Astrocyte (in vitro differentiated cells and primary cell): ENCODE data around the gene ZNF254. TPM values are rescaled to one million over a fixed set of nuclear protein-coding genes. Genes with fewer than 3 reads are reported as not detected.

Experiments used
- DNase-seq: peaks from one replicate; pipeline ENCODE4 v3.0.0-alpha.2; 2010; ENCODE audit warnings: low read depth
- FAIRE-seq: peaks from 2 replicates; lab custom pipeline; 2011; peaks lifted over from hg19 to GRCh38; lab: Jason Lieb, UNC
- H2AFZ ChIP-seq: 2 replicates; pipeline ENCODE4 v1.6.0; 2012; ENCODE audit warnings: low read depth, low read length, inconsistent platforms
- H3K27ac ChIP-seq: 2 replicates; pipeline ENCODE4 v1.5.1; 2011; ENCODE audit warnings: low read depth, low read length, inconsistent platforms
- H3K27me3 ChIP-seq: 2 replicates; pipeline ENCODE4 v1.6.0; 2011; ENCODE audit warnings: low read length, inconsistent platforms; ENCODE audit not compliant: insufficient read depth
- H3K36me3 ChIP-seq: 2 replicates; pipeline ENCODE4 v1.5.1; 2011; ENCODE audit warnings: low read length, inconsistent platforms; ENCODE audit not compliant: insufficient read depth
- H3K4me1 ChIP-seq: 2 replicates; pipeline ENCODE4 v1.5.1; 2011; ENCODE audit warnings: low read length, inconsistent platforms; ENCODE audit not compliant: insufficient read depth
- H3K4me2 ChIP-seq: 2 replicates; pipeline ENCODE4 v1.6.0; 2012; ENCODE audit warnings: low read length, inconsistent platforms
- H3K4me3 ChIP-seq: 2 replicates; pipeline ENCODE4 v1.5.1; 2011; ENCODE audit warnings: low read depth, mild to moderate bottlenecking, low read length, inconsistent platforms; ENCODE audit not compliant: insufficient read depth
- H3K79me2 ChIP-seq: 2 replicates; pipeline ENCODE4 v1.6.0; 2012; ENCODE audit warnings: mild to moderate bottlenecking, low read length, inconsistent platforms; ENCODE audit not compliant: insufficient read depth
- H3K9ac ChIP-seq: 2 replicates; pipeline ENCODE4 v1.6.0; 2012; ENCODE audit warnings: mild to moderate bottlenecking, low read length, inconsistent platforms
- H3K9me3 ChIP-seq: 2 replicates; pipeline ENCODE4 v1.5.1; 2012; ENCODE audit warnings: low read depth, mild to moderate bottlenecking, low read length, inconsistent platforms; ENCODE audit not compliant: insufficient read depth
- H4K20me1 ChIP-seq: 2 replicates; pipeline ENCODE4 v1.6.0; 2012; ENCODE audit warnings: low read length, inconsistent platforms; ENCODE audit not compliant: insufficient read depth
- H3K27ac Mint-ChIP-seq: one replicate; pipeline ENCODE4 v1.8.0; 2021; ENCODE audit warnings: mild to moderate bottlenecking, mixed read lengths; ENCODE audit not compliant: unreplicated experiment
- H3K27me3 Mint-ChIP-seq: one replicate; pipeline ENCODE4 v1.8.0; 2021; ENCODE audit warnings: low read depth, mixed read lengths; ENCODE audit not compliant: unreplicated experiment
- H3K36me3 Mint-ChIP-seq: one replicate; pipeline ENCODE4 v1.8.0; 2021; ENCODE audit warnings: low read depth, mixed read lengths; ENCODE audit not compliant: unreplicated experiment
- H3K4me1 Mint-ChIP-seq: one replicate; pipeline ENCODE4 v1.8.0; 2021; ENCODE audit warnings: low read depth, mixed read lengths; ENCODE audit not compliant: unreplicated experiment
- H3K4me3 Mint-ChIP-seq: one replicate; pipeline ENCODE4 v1.8.0; 2021; ENCODE audit warnings: mild to moderate bottlenecking, moderate library complexity, mixed read lengths; ENCODE audit not compliant: unreplicated experiment
- H3K9me3 Mint-ChIP-seq: one replicate; pipeline ENCODE4 v1.8.0; 2021; ENCODE audit warnings: mild to moderate bottlenecking, mixed read lengths; ENCODE audit not compliant: unreplicated experiment
- EZH2 ChIP-seq: IDR thresholded peaks from 2 replicates; pipeline ENCODE4 v1.6.1; 2012; ENCODE audit warnings: mild to moderate bottlenecking, low read length, inconsistent platforms; ENCODE audit not compliant: insufficient read depth
- total RNA-seq: library from RNA; stranded (reverse); gene quantifications from 2 replicates; pipeline ENCODE4 v1.2.1, GENCODE V29; 2021
- TF ChIP-seq, protein P1 (sequence below): IDR thresholded peaks from 2 replicates; pipeline ENCODE4 v1.5.1; 2011; ENCODE audit warnings: low read depth, mild to moderate bottlenecking, inconsistent platforms, low read length, moderate library complexity; ENCODE audit not compliant: insufficient read depth

The ZNF254 gene
- total RNA-seq, 1 donor from 2014 or later, result 20.4 TPM

DNA sequence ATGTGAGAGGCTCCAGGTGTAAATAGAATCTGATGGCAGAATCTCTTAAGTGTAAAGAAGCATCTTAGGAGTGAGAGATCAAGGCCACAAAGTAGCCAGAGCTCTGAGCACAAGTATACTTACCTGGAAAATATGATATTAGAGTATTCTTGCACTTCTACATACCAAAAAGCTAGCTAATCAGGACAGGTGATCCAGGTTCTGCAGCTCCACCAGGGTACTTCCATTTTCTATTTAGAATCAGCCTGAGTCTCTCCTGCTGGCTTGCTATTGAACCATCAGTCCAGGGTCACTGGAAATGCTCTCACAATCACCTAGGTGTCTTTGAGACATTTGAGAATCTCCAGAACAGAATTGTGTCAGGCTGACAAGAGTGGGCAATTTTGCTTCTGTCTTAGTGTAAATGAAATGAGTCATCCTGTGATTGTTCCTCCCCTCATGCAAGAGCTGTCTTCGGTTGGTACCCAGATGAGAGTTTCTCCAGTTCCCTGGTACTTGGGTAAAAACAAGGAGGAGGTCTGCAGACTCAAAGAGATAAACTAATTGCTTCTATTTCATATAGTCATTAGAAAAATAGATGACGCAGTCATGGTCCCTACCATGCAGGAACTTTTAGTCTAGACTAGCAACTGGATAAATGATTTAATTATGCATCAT, 14.6 kb downstream of the ZNF254 start:
- Histone ChIP-seq H2AFZ (no peak overlapping the region), H3K27me3 (no peaks in the 10 kb centered on the region), H3K4me1 (no peaks in the 10 kb centered on the region), H3K9ac (no peak overlapping the region), H4K20me1 (peaks cover 43% of the 10 kb centered on the region), H3K79me2 (peaks cover 86% of the 10 kb centered on the region), H3K4me3 (no peak overlapping the region), H3K4me2 (no peak overlapping the region), H3K9me3 (no peaks in the 10 kb centered on the region), H3K36me3 (peaks cover 17% of the 10 kb centered on the region), H3K27ac (no peak overlapping the region)
- peak; percentile 16 for DNase-seq
- Mint-ChIP-seq H3K27ac (no peak overlapping the region), H3K9me3 (no peaks in the 10 kb centered on the region), H3K27me3 (no peaks in the 10 kb centered on the region), H3K4me3 (no peak overlapping the region), H3K4me1 (peaks cover 22% of the 10 kb centered on the region), H3K36me3 (peaks cover 15% of the 10 kb centered on the region)
- FAIRE-seq, result no peak
- TF ChIP-seq, protein P1, sequence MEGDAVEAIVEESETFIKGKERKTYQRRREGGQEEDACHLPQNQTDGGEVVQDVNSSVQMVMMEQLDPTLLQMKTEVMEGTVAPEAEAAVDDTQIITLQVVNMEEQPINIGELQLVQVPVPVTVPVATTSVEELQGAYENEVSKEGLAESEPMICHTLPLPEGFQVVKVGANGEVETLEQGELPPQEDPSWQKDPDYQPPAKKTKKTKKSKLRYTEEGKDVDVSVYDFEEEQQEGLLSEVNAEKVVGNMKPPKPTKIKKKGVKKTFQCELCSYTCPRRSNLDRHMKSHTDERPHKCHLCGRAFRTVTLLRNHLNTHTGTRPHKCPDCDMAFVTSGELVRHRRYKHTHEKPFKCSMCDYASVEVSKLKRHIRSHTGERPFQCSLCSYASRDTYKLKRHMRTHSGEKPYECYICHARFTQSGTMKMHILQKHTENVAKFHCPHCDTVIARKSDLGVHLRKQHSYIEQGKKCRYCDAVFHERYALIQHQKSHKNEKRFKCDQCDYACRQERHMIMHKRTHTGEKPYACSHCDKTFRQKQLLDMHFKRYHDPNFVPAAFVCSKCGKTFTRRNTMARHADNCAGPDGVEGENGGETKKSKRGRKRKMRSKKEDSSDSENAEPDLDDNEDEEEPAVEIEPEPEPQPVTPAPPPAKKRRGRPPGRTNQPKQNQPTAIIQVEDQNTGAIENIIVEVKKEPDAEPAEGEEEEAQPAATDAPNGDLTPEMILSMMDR, result no peak
- TF ChIP-seq EZH2, result no peak

DNA sequence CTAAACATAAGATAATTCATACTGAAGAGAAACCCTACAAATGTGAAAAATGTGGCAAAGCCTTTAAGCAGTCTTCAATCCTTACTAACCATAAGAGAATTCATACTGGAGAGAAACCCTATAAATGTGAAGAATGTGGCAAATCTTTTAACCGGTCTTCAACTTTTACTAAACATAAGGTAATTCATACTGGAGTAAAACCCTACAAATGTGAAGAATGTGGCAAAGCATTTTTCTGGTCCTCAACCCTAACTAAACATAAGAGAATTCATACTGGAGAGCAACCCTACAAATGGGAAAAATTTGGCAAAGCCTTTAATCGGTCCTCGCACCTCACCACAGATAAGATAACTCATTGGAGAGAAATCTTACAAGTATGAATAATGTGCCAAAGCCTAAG, 40.6 kb downstream of the ZNF254 start:
- Histone ChIP-seq H3K4me2 (no peak overlapping the region), H3K4me3 (no peak overlapping the region), H3K9ac (no peak overlapping the region), H3K9me3 (peaks cover 33% of the 10 kb centered on the region), H3K79me2 (peaks cover 10% of the 10 kb centered on the region), H3K27me3 (no peaks in the 10 kb centered on the region), H4K20me1 (no peaks in the 10 kb centered on the region), H3K4me1 (no peaks in the 10 kb centered on the region), H3K27ac (no peak overlapping the region), H3K36me3 (peaks cover 31% of the 10 kb centered on the region), H2AFZ (no peak overlapping the region)
- FAIRE-seq (no peak), DNase-seq (no peak)
- TF ChIP-seq, protein P1, result no peak
- TF ChIP-seq EZH2, result no peak
- Mint-ChIP-seq H3K9me3 (peaks cover 65% of the 10 kb centered on the region), H3K27ac (no peak overlapping the region), H3K4me1 (no peaks in the 10 kb centered on the region), H3K4me3 (no peak overlapping the region), H3K36me3 (peaks cover 76% of the 10 kb centered on the region), H3K27me3 (no peaks in the 10 kb centered on the region)

DNA sequence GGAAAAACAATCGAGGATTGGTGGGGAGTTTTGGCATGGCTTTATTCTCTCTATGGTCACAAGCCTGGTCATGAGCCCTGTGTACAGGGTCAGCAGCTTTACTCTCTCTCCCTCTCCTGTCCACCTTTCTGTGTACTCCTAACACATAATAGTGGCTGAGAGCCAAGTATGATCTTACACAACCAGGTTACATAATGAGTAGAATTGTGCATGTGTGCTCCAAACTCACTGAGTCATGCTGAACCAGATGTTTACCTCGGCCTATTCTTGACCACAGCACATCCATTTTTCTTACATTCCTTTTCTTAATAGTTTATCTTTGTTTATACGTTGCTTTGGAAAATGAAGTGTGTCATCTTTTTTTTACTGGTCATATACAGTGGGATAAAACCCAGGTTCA, 53.1 kb downstream of the ZNF254 start:
- no peak for FAIRE-seq
- H3K27ac ChIP-seq, result peak overlapping the region; percentile 37

More for the DNA sequence above, 53.1 kb downstream of the ZNF254 start:
- DNase-seq, result peak; percentile 95
- Mint-ChIP-seq H3K27ac (peak overlapping the region; percentile 26), H3K27me3 (no peaks in the 10 kb centered on the region), H3K4me3 (no peak overlapping the region), H3K4me1 (peaks cover 6% of the 10 kb centered on the region), H3K36me3 (peaks cover 44% of the 10 kb centered on the region), H3K9me3 (peaks cover 12% of the 10 kb centered on the region)
- H3K9ac ChIP-seq, result no peak overlapping the region
- no peaks in the 10 kb centered on the region for H3K36me3 ChIP-seq
- no peaks in the 10 kb centered on the region for H3K27me3 ChIP-seq
- peaks cover 11% of the 10 kb centered on the region for H3K9me3 ChIP-seq
- H3K4me1 ChIP-seq, result no peaks in the 10 kb centered on the region
- H3K4me2 ChIP-seq, result no peak overlapping the region
- H2AFZ ChIP-seq, result no peak overlapping the region
- no peak for TF ChIP-seq EZH2
- TF ChIP-seq, protein P1, result no peak
- peaks cover 12% of the 10 kb centered on the region for H3K79me2 ChIP-seq
- no peaks in the 10 kb centered on the region for H4K20me1 ChIP-seq
- no peak overlapping the region for H3K4me3 ChIP-seq
